Measurements from ENCODE around the gene TTC7B. TPM values are rescaled to one million over a fixed set of nuclear protein-coding genes. Genes with fewer than 3 reads are reported as not detected.

TTC7B gene
- total and polyA plus RNA-seq, 2 experiments from 2014 or later = 7.9 to 28.6 TPM

GRCh38 chr14:90780519-90780918 lies 35.7 kb downstream of the TTC7B start (continued):
- TF ChIP-seq ZNF462 (CRISPR knock-in tag; IDR thresholded peaks at IDR 0.05) (no peak), EZH2 (IDR thresholded peaks at IDR 0.05; ENCODE audit: low read depth, unreplicated experiment) (no peak), CREB1 (CRISPR knock-in tag; IDR thresholded peaks at IDR 0.05; ENCODE audit: low read depth) (no peak), ZNF331 (CRISPR knock-in tag; IDR thresholded peaks at IDR 0.05; ENCODE audit: low read depth) (no peak)

GRCh38 chr14:90778571-90779255 lies 37.5 kb downstream of the TTC7B start:
- no peaks in the 10 kb centered on the region for H3K9me3 Mint-ChIP-seq
- DNase-seq (ENCODE audit: low spot score) = no peak
- Histone ChIP-seq H3K9me2 (ENCODE audit: insufficient read depth) (no peaks in the 10 kb centered on the region), H3K79me2 (replicated peaks; ENCODE audit: insufficient read depth) (no peaks in the 10 kb centered on the region), H2AFZ (no peak overlapping the region), H3K36me3 (ENCODE audit: insufficient read depth) (no peaks in the 10 kb centered on the region; the same call in 1 of the 2 replicates), H3K27ac (ENCODE audit: low read depth) (no peak overlapping the region), H3K4me2 (no peak overlapping the region), H3K4me3 (no peak overlapping the region), H4K20me1 (replicated peaks; ENCODE audit: insufficient read depth) (no peaks in the 10 kb centered on the region), H3K4me1 (ENCODE audit: insufficient read depth) (no peaks in the 10 kb centered on the region), H3F3A (replicated peaks; ENCODE audit: low read depth) (no peaks in the 10 kb centered on the region), H3K27me3 (ENCODE audit: insufficient read depth) (no peaks in the 10 kb centered on the region)
- ATAC-seq = no peak
- no peak overlapping the region for H3K4me3 Mint-ChIP-seq
- H3K27me3 Mint-ChIP-seq (ENCODE audit: insufficient read depth, low read depth, poor library complexity) = peaks cover 8% of the 10 kb centered on the region
- no peaks in the 10 kb centered on the region for H3K4me1 Mint-ChIP-seq
- no peaks in the 10 kb centered on the region; the same call in 1 of the 3 replicates for H3K36me3 Mint-ChIP-seq (ENCODE audit: low read depth)
- no peak overlapping the region for H3K27ac Mint-ChIP-seq
- TF ChIP-seq JUNB (IDR thresholded peaks at IDR 0.05; ENCODE audit: unreplicated experiment) (no peak), STAT1 (IDR thresholded peaks at IDR 0.05; ENCODE audit: unreplicated experiment) (no peak), CREB1 (CRISPR knock-in tag; IDR thresholded peaks at IDR 0.05; ENCODE audit: low read depth) (no peak), REST (IDR thresholded peaks at IDR 0.05; ENCODE audit: unreplicated experiment) (no peak), EZH2 (IDR thresholded peaks at IDR 0.05; ENCODE audit: low read depth, unreplicated experiment) (no peak), EZH2phosphoT487 (IDR thresholded peaks at IDR 0.05; ENCODE audit: unreplicated experiment) (no peak), ETS1 (IDR thresholded peaks at IDR 0.05) (no peak)

Data from GM23338 (cell line).